ENCODE results near the gene APOB. TPM values are rescaled to one million over a fixed set of nuclear protein-coding genes. Genes with fewer than 3 reads are reported as not detected.

APOB gene
- total RNA-seq, 3 donors from 2014 or later = 3.2 to 5.6 (median 4.3) TPM

GRCh38 chr2:20989404-20989803 lies 54.5 kb downstream of the APOB start:
- no peak for DNase-seq (ENCODE audit: low spot score in 2 of 2)
- Histone ChIP-seq H3K36me3 (no peaks in the 10 kb centered on the region), H3K27ac (no peak overlapping the region), H3K9me3 (no peaks in the 10 kb centered on the region), H3K4me3 (no peak overlapping the region), H3K4me1 (no peaks in the 10 kb centered on the region), H3K27me3 (no peaks in the 10 kb centered on the region)
- TF ChIP-seq CTCF (IDR thresholded peaks at IDR 0.05) (no peak), POLR2A (IDR thresholded peaks at IDR 0.05) (no peak), POLR2AphosphoS5 (IDR thresholded peaks at IDR 0.05) (no peak)
- intact Hi-C loops (cut with DNase I; ENCODE audit: low total_unique reads) = no loop called here

GRCh38 chr2:20988905-20989304 lies 55.0 kb downstream of the APOB start:
- Histone ChIP-seq H3K27me3 (no peaks in the 10 kb centered on the region), H3K27ac (no peak overlapping the region), H3K36me3 (no peaks in the 10 kb centered on the region), H3K4me3 (no peak overlapping the region), H3K4me1 (no peaks in the 10 kb centered on the region), H3K9me3 (no peaks in the 10 kb centered on the region)
- intact Hi-C loops (cut with DNase I; ENCODE audit: low total_unique reads) = no loop called here
- no peak for DNase-seq (ENCODE audit: low spot score in 2 of 2)
- no peak for TF ChIP-seq POLR2A (IDR thresholded peaks at IDR 0.05)
- no peak for TF ChIP-seq CTCF (IDR thresholded peaks at IDR 0.05)
- no peak for TF ChIP-seq POLR2AphosphoS5 (IDR thresholded peaks at IDR 0.05)

- H3K4me3 ChIP-seq = no peak overlapping the region
- H3K36me3 ChIP-seq = no peaks in the 10 kb centered on the region
- DNase-seq (ENCODE audit: low spot score in 2 of 2) = no peak
- intact Hi-C loops (cut with DNase I; ENCODE audit: low total_unique reads) = no loop called here
- H3K27ac ChIP-seq = no peak overlapping the region
- TF ChIP-seq POLR2AphosphoS5 (IDR thresholded peaks at IDR 0.05) = no peak
- H3K27me3 ChIP-seq = no peaks in the 10 kb centered on the region
- H3K9me3 ChIP-seq = no peaks in the 10 kb centered on the region
- H3K4me1 ChIP-seq = no peaks in the 10 kb centered on the region
Observed at GRCh38 chr2:20986024-20986939, 57.6 kb downstream of the APOB start.

- intact Hi-C loops (cut with DNase I; ENCODE audit: low total_unique reads) = no loop called here
- no peaks in the 10 kb centered on the region for H3K27me3 ChIP-seq
- no peaks in the 10 kb centered on the region for H3K36me3 ChIP-seq
- H3K4me1 ChIP-seq = no peaks in the 10 kb centered on the region
- H3K27ac ChIP-seq = no peak overlapping the region
- no peak for TF ChIP-seq POLR2A (IDR thresholded peaks at IDR 0.05)
- TF ChIP-seq POLR2AphosphoS5 (IDR thresholded peaks at IDR 0.05) = no peak
- TF ChIP-seq CTCF (IDR thresholded peaks at IDR 0.05) = no peak
- no peak overlapping the region for H3K4me3 ChIP-seq
- DNase-seq (ENCODE audit: low spot score in 2 of 2) = no peak
- H3K9me3 ChIP-seq = no peaks in the 10 kb centered on the region
Observed at GRCh38 chr2:20985062-20985461, 58.8 kb downstream of the APOB start.

- no peaks in the 10 kb centered on the region for H3K4me1 ChIP-seq
- no peak for TF ChIP-seq POLR2AphosphoS5 (IDR thresholded peaks at IDR 0.05)
- TF ChIP-seq POLR2A (IDR thresholded peaks at IDR 0.05) = no peak
- TF ChIP-seq CTCF (IDR thresholded peaks at IDR 0.05) = no peak
- no peak overlapping the region for H3K27ac ChIP-seq
- H3K9me3 ChIP-seq = no peaks in the 10 kb centered on the region
- no peak overlapping the region for H3K4me3 ChIP-seq
- H3K27me3 ChIP-seq = no peaks in the 10 kb centered on the region
- DNase-seq (ENCODE audit: low spot score in 2 of 2) = no peak
- intact Hi-C loops (cut with DNase I; ENCODE audit: low total_unique reads) = no loop called here
- H3K36me3 ChIP-seq = no peaks in the 10 kb centered on the region
Observed at GRCh38 chr2:20984408-20984807, 59.5 kb downstream of the APOB start.

All from breast epithelium (tissue), 4 donors.